ENCODE measurements around the gene PCDH12. TPM values are rescaled to one million over a fixed set of nuclear protein-coding genes. Genes with fewer than 3 reads are reported as not detected.

Gene PCDH12
- polyA plus RNA-seq, 1 of the 3 experiments (the other 2 are of a cell fraction) = 0.02 TPM

- DNase-seq = no peak
- Histone ChIP-seq H2AFZ (ENCODE audit: low read depth) (no peak overlapping the region), H3K9me2 (no peaks in the 10 kb centered on the region), H3K9ac (no peak overlapping the region), H3F3A (replicated peaks; ENCODE audit: insufficient read depth) (peaks cover 14% of the 10 kb centered on the region), H3K27me3 (ENCODE audit: insufficient read depth) (no peaks in the 10 kb centered on the region), H3K9me3 (no peaks in the 10 kb centered on the region), H3K27ac (ENCODE audit: low read depth in 2 of 2, low read length in 1 of 2) (no peak overlapping the region), H3K36me3 (replicated peaks in 1 of 2; ENCODE audit: control insufficient read depth in 1 of 2, insufficient read depth in 2 of 2, low read length in 1 of 2) (peaks cover 70 to 79% of the 10 kb centered on the region in 2 experiments), H3K79me2 (ENCODE audit: insufficient read depth) (no peaks in the 10 kb centered on the region; the same call in 1 of the 2 replicates), H3K4me2 (no peak overlapping the region), H3K4me3 (ENCODE audit: low read depth in 2 of 2, low read length in 1 of 2) (no peak overlapping the region), H3K4me1 (ENCODE audit: control insufficient read depth in 1 of 2, insufficient read depth in 2 of 2, low read depth in 1 of 2, low read length in 1 of 2) (no peaks in the 10 kb centered on the region), H4K20me1 (ENCODE audit: insufficient read depth) (no peaks in the 10 kb centered on the region)
- ChIA-PET CTCF (interaction anchor here (1.2 to 4.5 kb wide), 4 partner anchors 9 to 159 kb away, joined by 4 to 20 read pairs (median 10); partner anchors contain the start of gene RNF14), POLR2A (no interaction called here)
- TF ChIP-seq MXI1 (IDR thresholded peaks at IDR 0.05; ENCODE audit: low read depth, low read length) (no peak), TAF1 (IDR thresholded peaks at IDR 0.05; ENCODE audit: borderline replicate concordance, low read depth, low read length) (no peak), RXRA (IDR thresholded peaks at IDR 0.05; ENCODE audit: borderline replicate concordance, low read depth) (no peak), ZBTB33 (IDR thresholded peaks at IDR 0.05; ENCODE audit: borderline replicate concordance, low read depth) (no peak), POLR2AphosphoS5 (IDR thresholded peaks at IDR 0.05; ENCODE audit: low read depth, low read length) (no peak), GATA2 (CRISPR knock-in tag; IDR thresholded peaks at IDR 0.05) (no peak)
These were observed 28.1 kb upstream of the PCDH12 start for GRCh38 chr5:141986072-141986471.

- Histone ChIP-seq H3K9me2 (no peaks in the 10 kb centered on the region), H3K36me3 (replicated peaks in 1 of 2; ENCODE audit: control insufficient read depth in 1 of 2, insufficient read depth in 2 of 2, low read length in 1 of 2) (peaks cover 84 to 86% of the 10 kb centered on the region in 2 experiments), H3K4me2 (no peak overlapping the region), H4K20me1 (ENCODE audit: insufficient read depth) (no peaks in the 10 kb centered on the region), H3K4me3 (ENCODE audit: low read depth in 2 of 2, low read length in 1 of 2) (no peak overlapping the region), H3K9me3 (no peaks in the 10 kb centered on the region), H3K27ac (ENCODE audit: low read depth in 2 of 2, low read length in 1 of 2) (no peak overlapping the region), H3K9ac (no peak overlapping the region), H3K27me3 (ENCODE audit: insufficient read depth) (no peaks in the 10 kb centered on the region), H3F3A (replicated peaks; ENCODE audit: insufficient read depth) (peaks cover 4% of the 10 kb centered on the region), H3K4me1 (ENCODE audit: control insufficient read depth in 1 of 2, insufficient read depth in 2 of 2, low read depth in 1 of 2, low read length in 1 of 2) (peaks cover 0 to 3% of the 10 kb centered on the region in 2 experiments; a peak in 2 of 4 replicates), H3K79me2 (ENCODE audit: insufficient read depth) (no peaks in the 10 kb centered on the region; the same call in 1 of the 2 replicates), H2AFZ (ENCODE audit: low read depth) (no peak overlapping the region)
- DNase-seq = no peak
- ChIA-PET POLR2A (no interaction called here), CTCF (interaction anchor here (1.0 kb wide), 1 partner anchor 29 kb away, joined by 3 read pairs; no protein-coding TSS in a partner anchor)
- no peak for TF ChIP-seq YY1 (IDR thresholded peaks at IDR 0.05; ENCODE audit: low read depth)
- TF ChIP-seq SMC3 (IDR thresholded peaks at IDR 0.05; ENCODE audit: low read depth, low read length) = no peak
- no peak for TF ChIP-seq RCOR1 (IDR thresholded peaks at IDR 0.05; ENCODE audit: low read length)
- 53% methylated on average over 2 of the region's 2 CpGs for WGBS (ENCODE audit: low lambda C conversion rate)
These were observed 24.6 kb upstream of the PCDH12 start for GRCh38 chr5:141982626-141983025.

GRCh38 chr5:141978389-141978788, 20.4 kb upstream of the PCDH12 start:
- ChIA-PET CTCF (interaction anchor here (1.4 to 5.1 kb wide), 8 partner anchors 10 to 286 kb away, joined by 3 to 31 read pairs (median 9); partner anchors contain the start of gene RNF14), POLR2A (interaction anchor here (2.5 kb wide), 1 partner anchor 10 kb away, joined by 7 read pairs; the partner anchor contains the start of gene RNF14)
- Histone ChIP-seq H3K4me1 (ENCODE audit: control insufficient read depth in 1 of 2, insufficient read depth in 2 of 2, low read depth in 1 of 2, low read length in 1 of 2) (peaks cover 8% of the 10 kb centered on the region in 2 experiments; a peak in 3 of 4 replicates), H3K9ac (no peak overlapping the region), H2AFZ (ENCODE audit: low read depth) (no peak overlapping the region), H3K9me2 (no peaks in the 10 kb centered on the region), H3K27ac (ENCODE audit: low read depth in 2 of 2, low read length in 1 of 2) (no peak overlapping the region), H3K36me3 (replicated peaks in 1 of 2; ENCODE audit: control insufficient read depth in 1 of 2, insufficient read depth in 2 of 2, low read length in 1 of 2) (peaks cover 80 to 84% of the 10 kb centered on the region in 2 experiments), H3K9me3 (no peaks in the 10 kb centered on the region), H3F3A (replicated peaks; ENCODE audit: insufficient read depth) (peaks cover 11% of the 10 kb centered on the region), H4K20me1 (ENCODE audit: insufficient read depth) (no peaks in the 10 kb centered on the region), H3K27me3 (ENCODE audit: insufficient read depth) (no peaks in the 10 kb centered on the region), H3K79me2 (ENCODE audit: insufficient read depth) (peaks cover 34% of the 10 kb centered on the region), H3K4me3 (ENCODE audit: low read depth in 2 of 2, low read length in 1 of 2) (no peak overlapping the region), H3K4me2 (no peak overlapping the region)
- TF ChIP-seq GABPA (IDR thresholded peaks at IDR 0.05; ENCODE audit: low read depth) = no peak
- DNase-seq = no peak

Measured in SK-N-SH (cell line).